Transverse colon (tissue), 4 donors: Measurements from ENCODE around the gene CDK18. TPM values are rescaled to one million over a fixed set of nuclear protein-coding genes. Genes with fewer than 3 reads are reported as not detected.

Experiments used
- DNase-seq: peaks from one replicate; pipeline ENCODE4 v3.0.0-alpha.2; 2019
- H3K27ac ChIP-seq, 4 donors: fragments of 200-600 bp; sonication (generic); 2 replicates each; pipeline ENCODE4 v1.5.1; 2016 to 2018; ENCODE audit warnings: inconsistent platforms in 4 of 4
- H3K27me3 ChIP-seq: fragments of 200-600 bp; sonication (generic); 2 replicates; pipeline ENCODE4 v1.5.1; 2017; ENCODE audit warnings: inconsistent platforms
- H3K36me3 ChIP-seq, 4 donors: fragments of 200-600 bp; sonication (generic); 2 replicates each; pipeline ENCODE4 v1.5.1; 2017 to 2019; ENCODE audit warnings: inconsistent platforms in 4 of 4
- H3K4me1 ChIP-seq, 4 donors: fragments of 200-600 bp; sonication (generic); 2 replicates each; pipeline ENCODE4 v1.5.1; 2017 to 2020; ENCODE audit warnings: inconsistent platforms in 4 of 4
- H3K4me3 ChIP-seq, 4 donors: fragments of 200-600 bp; sonication (generic); 1 replicate in 1 of 4; 2 replicates in 3 of 4; pipeline versions ENCODE4 v1.5.1 to v1.6.1; 2017 to 2019; ENCODE audit warnings: inconsistent platforms in 4 of 4
- H3K9me3 ChIP-seq, 2 donors: fragments of 200-600 bp; sonication (generic); 2 replicates each; pipeline ENCODE4 v1.5.1; 2017 to 2019; ENCODE audit warnings: inconsistent platforms in 2 of 2
- EP300 ChIP-seq: sonication (generic); formaldehyde crosslinking; IDR thresholded peaks from one replicate; pipeline ENCODE4 v1.6.1; 2017; ENCODE audit warnings: antibody characterized with exemption, low read depth
- POLR2A ChIP-seq: fragments of 450-650 bp; IDR thresholded peaks from one replicate; pipeline ENCODE4 v1.6.1; 2016; ENCODE audit warnings: antibody characterized with exemption, mild to moderate bottlenecking, moderate library complexity
- POLR2AphosphoS5 ChIP-seq, 3 donors: sonication (generic); formaldehyde crosslinking; IDR thresholded peaks; one replicate each; pipeline ENCODE4 v1.6.1; 2016; ENCODE audit warnings: antibody characterized with exemption in 3 of 3
- WGBS, 2 donors: methylation state at CpG; one replicate each; pipeline ENCODE4 v1.1.5; 2018; ENCODE audit warnings: low coverage in 1 of 2; 5-methylcytosine and 5-hydroxymethylcytosine counted together
- in situ Hi-C, 4 donors: fragments of 200-750 bp; cut with MboI; loops; one replicate each; pipeline versions ENCODE4 v1.15.0 to v1.15.1; 2017; ENCODE audit warnings: low sequenced_read_pairs in 3 of 4, low pct_ligation_motif_present in 1 of 4, low pct_unique_long_range_greater_than_20kb in 1 of 4
- intact Hi-C: fragments of 100-400 bp; cut with DNase I; formaldehyde crosslinking; loops from one replicate; pipeline ENCODE4 v1.15.1; 2023; ENCODE audit warnings: low total_unique reads
- total RNA-seq, 4 donors: library from RNA; depleted of rRNA; stranded (reverse); fragments of >200 nt; gene quantifications; one replicate each; pipeline ENCODE4 v1.1.0, GENCODE V29; 2016
- TF ChIP-seq, protein P1 (sequence below), 5 experiments: fragments of 200-600 bp in 3 of 5; fragments of 450-650 bp in 2 of 5; sonication (generic) in 3 of 5; IDR thresholded peaks; 1 replicate in 2 of 5; 2 replicates in 3 of 5; pipeline ENCODE4 v1.5.1; 2016 to 2017; ENCODE audit warnings: antibody characterized with exemption in 5 of 5, inconsistent platforms in 3 of 5, mild to moderate bottlenecking in 2 of 5, moderate library complexity in 1 of 5

CDK18 gene
- total RNA-seq, 4 donors from 2014 or later: 28.8 to 112 (median 33.5) TPM

DNA sequence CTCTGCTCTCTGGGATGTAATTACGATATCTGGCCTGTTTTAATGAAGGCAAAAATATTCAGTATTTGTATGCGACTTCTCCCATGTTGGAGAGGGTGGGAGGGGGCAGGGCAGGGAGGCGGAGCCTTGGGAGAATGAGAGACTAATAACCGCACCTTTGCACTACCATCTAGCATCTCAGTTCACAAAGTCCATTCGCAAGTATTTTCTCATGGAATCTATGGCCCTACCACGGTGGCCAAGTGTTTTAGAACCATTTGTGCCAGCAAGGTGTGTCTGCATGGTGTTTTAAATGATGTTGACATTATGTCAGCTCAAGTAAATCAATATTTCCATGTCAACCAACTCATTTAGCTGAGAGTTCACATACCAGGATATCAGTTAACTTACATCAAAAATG is 34.3 kb upstream of the CDK18 start:
- WGBS, 2 donors: 52 to 60% methylated on average over 4 to 6 of the region's 6 CpGs
- no peaks in the 10 kb centered on the region for H3K9me3 ChIP-seq
- in situ Hi-C loops: no loop called here
- no peak for TF ChIP-seq EP300
- no peak for TF ChIP-seq POLR2A
- no peak for TF ChIP-seq POLR2AphosphoS5 (IDR thresholded peaks at IDR 0.05)
- TF ChIP-seq, protein P1, sequence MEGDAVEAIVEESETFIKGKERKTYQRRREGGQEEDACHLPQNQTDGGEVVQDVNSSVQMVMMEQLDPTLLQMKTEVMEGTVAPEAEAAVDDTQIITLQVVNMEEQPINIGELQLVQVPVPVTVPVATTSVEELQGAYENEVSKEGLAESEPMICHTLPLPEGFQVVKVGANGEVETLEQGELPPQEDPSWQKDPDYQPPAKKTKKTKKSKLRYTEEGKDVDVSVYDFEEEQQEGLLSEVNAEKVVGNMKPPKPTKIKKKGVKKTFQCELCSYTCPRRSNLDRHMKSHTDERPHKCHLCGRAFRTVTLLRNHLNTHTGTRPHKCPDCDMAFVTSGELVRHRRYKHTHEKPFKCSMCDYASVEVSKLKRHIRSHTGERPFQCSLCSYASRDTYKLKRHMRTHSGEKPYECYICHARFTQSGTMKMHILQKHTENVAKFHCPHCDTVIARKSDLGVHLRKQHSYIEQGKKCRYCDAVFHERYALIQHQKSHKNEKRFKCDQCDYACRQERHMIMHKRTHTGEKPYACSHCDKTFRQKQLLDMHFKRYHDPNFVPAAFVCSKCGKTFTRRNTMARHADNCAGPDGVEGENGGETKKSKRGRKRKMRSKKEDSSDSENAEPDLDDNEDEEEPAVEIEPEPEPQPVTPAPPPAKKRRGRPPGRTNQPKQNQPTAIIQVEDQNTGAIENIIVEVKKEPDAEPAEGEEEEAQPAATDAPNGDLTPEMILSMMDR (IDR thresholded peaks at IDR 0.05): no peak
- H3K36me3 ChIP-seq: no peaks in the 10 kb centered on the region
- intact Hi-C loops: loop anchor here (1.0 kb wide), 1 partner anchor 31 kb away; no protein-coding TSS in a partner anchor
- H3K4me1 ChIP-seq: peaks cover 0 to 10% (median 0%) of the 10 kb centered on the region in 4 donors
- no peak overlapping the region for H3K4me3 ChIP-seq
- peak; percentile 37 for DNase-seq
- peaks cover 14% of the 10 kb centered on the region for H3K27me3 ChIP-seq
- no peak overlapping the region for H3K27ac ChIP-seq

DNA sequence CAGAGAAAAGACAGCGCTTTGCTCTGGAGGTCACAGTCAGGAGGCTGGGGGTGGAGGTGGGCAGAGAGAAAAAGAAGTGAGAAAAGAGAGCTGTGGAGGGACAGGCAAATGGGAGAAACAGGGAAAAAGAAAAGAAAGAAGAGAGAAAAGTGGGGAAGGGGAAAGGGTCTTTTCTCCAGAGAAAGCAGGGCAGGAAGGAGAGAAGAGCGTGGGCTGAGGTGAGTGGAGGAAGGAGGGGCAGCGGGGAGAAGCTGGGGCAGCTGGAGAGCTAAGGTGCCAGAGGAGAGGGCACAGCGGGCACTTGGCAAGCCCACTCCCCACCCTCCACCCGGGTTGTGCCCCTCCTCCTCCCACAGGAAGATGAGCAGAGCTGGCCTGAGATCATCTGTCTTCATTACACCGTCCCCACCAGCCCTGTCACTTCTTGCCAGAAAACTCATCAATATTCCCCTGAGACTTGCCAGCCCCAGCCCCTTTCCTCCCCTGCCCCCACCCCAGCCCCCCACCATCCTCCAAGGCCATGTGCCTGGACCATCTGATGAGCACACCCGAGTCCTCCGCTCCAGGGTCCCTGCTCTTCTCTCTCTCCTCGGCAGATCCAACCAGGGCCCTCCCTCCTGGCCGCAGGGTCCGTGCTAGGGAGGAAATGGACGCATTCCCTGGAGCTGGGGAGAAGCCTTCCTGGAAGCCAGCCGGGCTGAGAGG is 31.6 kb upstream of the CDK18 start:
- no peak for DNase-seq
- Histone ChIP-seq H3K4me3 (no peak overlapping the region), H3K36me3 (no peaks in the 10 kb centered on the region), H3K9me3 (no peaks in the 10 kb centered on the region), H3K27ac (no peak overlapping the region), H3K27me3 (peaks cover 7% of the 10 kb centered on the region), H3K4me1 (peaks cover 0 to 12% (median 4%) of the 10 kb centered on the region in 4 donors)
- 0 to 34% methylated on average over 1 to 13 of the region's 13 CpGs for WGBS, 2 donors
- no peak for TF ChIP-seq EP300
- TF ChIP-seq POLR2A: no peak
- TF ChIP-seq, protein P1 (IDR thresholded peaks at IDR 0.05): no peak
- TF ChIP-seq POLR2AphosphoS5 (IDR thresholded peaks at IDR 0.05): no peak
- intact Hi-C loops (no loop called here), in situ Hi-C loops (no loop called here)

DNA sequence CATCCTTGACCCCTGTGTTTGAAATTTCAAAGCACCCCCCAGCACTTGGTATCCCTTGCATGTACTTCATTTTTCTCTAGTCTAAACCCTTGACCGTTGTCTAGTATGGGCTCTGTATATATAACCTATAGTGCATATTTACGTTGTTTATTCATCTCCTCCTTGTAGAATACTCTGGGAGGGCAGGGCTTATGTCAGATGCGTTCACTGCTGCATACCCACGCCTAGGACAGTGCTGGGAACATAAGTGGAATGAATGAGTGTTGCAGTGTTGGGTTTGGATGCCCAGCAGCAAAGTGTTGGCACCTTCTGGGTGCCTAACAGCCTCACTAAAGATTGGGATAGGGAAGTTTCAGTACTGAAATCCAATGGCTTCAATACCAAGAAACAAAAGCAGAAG is 31.0 kb upstream of the CDK18 start:
- in situ Hi-C loops (no loop called here), intact Hi-C loops (no loop called here)
- Histone ChIP-seq H3K27ac (no peak overlapping the region), H3K4me1 (peaks cover 0 to 18% (median 10%) of the 10 kb centered on the region in 4 donors), H3K9me3 (no peaks in the 10 kb centered on the region), H3K4me3 (no peak overlapping the region), H3K36me3 (no peaks in the 10 kb centered on the region), H3K27me3 (peaks cover 7% of the 10 kb centered on the region)
- no peak for TF ChIP-seq POLR2AphosphoS5 (IDR thresholded peaks at IDR 0.05)
- no peak for TF ChIP-seq POLR2A
- TF ChIP-seq, protein P1 (IDR thresholded peaks at IDR 0.05): no peak
- TF ChIP-seq EP300: no peak
- WGBS, 2 donors: 35% methylated on average over 4 of the region's 4 CpGs; no CpG with 5 or more reads in 1 of the 2 donors
- no peak for DNase-seq

DNA sequence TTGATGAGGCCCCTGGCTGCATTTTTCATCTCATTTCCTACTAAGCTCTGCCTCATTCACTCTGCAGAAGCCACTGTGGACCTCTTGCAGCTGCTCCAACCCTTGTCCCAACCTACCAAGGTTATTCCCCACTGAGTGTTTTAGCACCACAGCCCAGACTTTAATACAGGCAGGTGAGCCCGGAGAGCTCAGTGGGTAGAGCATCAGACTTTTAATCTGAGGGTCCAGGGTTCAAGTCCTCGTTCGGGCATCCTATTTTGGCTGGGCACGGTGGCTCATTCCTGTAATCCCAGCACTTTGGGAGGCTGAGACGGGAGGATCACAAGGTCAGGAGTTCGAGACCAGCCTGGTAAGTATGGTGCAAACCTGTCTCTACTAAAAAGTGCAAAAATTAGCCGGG is 30.5 kb upstream of the CDK18 start:
- no peak overlapping the region for H3K4me3 ChIP-seq
- in situ Hi-C loops: no loop called here
- no peaks in the 10 kb centered on the region for H3K36me3 ChIP-seq
- 89% methylated on average over 7 of the region's 7 CpGs; no CpG with 5 or more reads in 1 of the 2 donors for WGBS, 2 donors
- H3K27me3 ChIP-seq: peaks cover 7% of the 10 kb centered on the region
- peaks cover 0 to 18% (median 11%) of the 10 kb centered on the region in 4 donors for H3K4me1 ChIP-seq
- no peaks in the 10 kb centered on the region for H3K9me3 ChIP-seq
- intact Hi-C loops: no loop called here
- no peak overlapping the region for H3K27ac ChIP-seq
- TF ChIP-seq EP300 (no peak), POLR2A (no peak), POLR2AphosphoS5 (IDR thresholded peaks at IDR 0.05) (no peak)
- TF ChIP-seq, protein P1 (IDR thresholded peaks at IDR 0.05): no peak
- DNase-seq: no peak
